Thyroid gland (tissue), 4 donors: ENCODE data around the gene TEDC1.

Experiments used
- POLR2A ChIP-seq, 2 donors: fragments of 450-650 bp; IDR thresholded peaks; one replicate each; pipeline ENCODE4 v1.6.1; 2017; ENCODE audit warnings: antibody characterized with exemption in 2 of 2, mild to moderate bottlenecking in 2 of 2, moderate library complexity in 1 of 2
- TF ChIP-seq, protein P1 (sequence below), 6 experiments: fragments of 200-600 bp in 3 of 6; fragments of 450-650 bp in 3 of 6; sonication (generic) in 3 of 6; IDR thresholded peaks; one replicate each; pipeline ENCODE4 v1.5.1; 2016 to 2019; ENCODE audit warnings: antibody characterized with exemption in 6 of 6, mild to moderate bottlenecking in 2 of 6, inconsistent platforms in 1 of 6, moderate library complexity in 1 of 6

DNA sequence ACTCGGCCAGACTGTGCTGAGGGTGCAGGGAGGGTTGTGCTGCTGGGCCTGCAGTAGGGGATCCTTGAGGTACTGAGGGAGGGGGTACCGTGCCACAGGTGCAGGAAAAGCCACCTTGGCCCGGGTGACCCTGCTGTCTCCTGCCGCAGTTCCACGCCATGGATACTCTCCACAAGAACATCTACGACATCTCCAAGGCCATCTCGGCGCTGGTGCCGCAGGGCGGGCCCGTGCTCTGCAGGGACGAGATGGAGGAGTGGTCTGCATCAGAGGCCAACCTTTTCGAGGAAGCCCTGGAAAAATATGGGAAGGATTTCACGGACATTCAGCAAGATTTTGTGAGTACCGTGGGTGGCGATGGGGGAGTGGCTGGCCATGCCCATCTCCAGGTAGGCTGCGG is 30.4 kb upstream of the TEDC1 start:
- TF ChIP-seq, protein P1, sequence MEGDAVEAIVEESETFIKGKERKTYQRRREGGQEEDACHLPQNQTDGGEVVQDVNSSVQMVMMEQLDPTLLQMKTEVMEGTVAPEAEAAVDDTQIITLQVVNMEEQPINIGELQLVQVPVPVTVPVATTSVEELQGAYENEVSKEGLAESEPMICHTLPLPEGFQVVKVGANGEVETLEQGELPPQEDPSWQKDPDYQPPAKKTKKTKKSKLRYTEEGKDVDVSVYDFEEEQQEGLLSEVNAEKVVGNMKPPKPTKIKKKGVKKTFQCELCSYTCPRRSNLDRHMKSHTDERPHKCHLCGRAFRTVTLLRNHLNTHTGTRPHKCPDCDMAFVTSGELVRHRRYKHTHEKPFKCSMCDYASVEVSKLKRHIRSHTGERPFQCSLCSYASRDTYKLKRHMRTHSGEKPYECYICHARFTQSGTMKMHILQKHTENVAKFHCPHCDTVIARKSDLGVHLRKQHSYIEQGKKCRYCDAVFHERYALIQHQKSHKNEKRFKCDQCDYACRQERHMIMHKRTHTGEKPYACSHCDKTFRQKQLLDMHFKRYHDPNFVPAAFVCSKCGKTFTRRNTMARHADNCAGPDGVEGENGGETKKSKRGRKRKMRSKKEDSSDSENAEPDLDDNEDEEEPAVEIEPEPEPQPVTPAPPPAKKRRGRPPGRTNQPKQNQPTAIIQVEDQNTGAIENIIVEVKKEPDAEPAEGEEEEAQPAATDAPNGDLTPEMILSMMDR (IDR thresholded peaks at IDR 0.05): no peak
- no peak for TF ChIP-seq POLR2A (IDR thresholded peaks at IDR 0.05)
